Cardiac muscle cell (in vitro differentiated cells and primary cell): ENCODE measurements around the gene CPNE8. TPM values are rescaled to one million over a fixed set of nuclear protein-coding genes. Genes with fewer than 3 reads are reported as not detected.

Experiments used
- DNase-seq, 2 donors: peaks; one replicate each; pipeline versions ENCODE4 v3.0.0 to v3.0.0-alpha.2; 2010 to 2017; ENCODE audit warnings: low read depth in 1 of 2, low spot score in 1 of 2
- H3K27ac ChIP-seq: fragments of 200-600 bp; sonication (generic); 2 replicates; pipeline ENCODE4 v1.5.1; 2016
- H3K27me3 ChIP-seq: fragments of 200-600 bp; sonication (generic); 2 replicates; pipeline ENCODE4 v1.6.0; 2016; ENCODE audit warnings: control low read depth
- H3K36me3 ChIP-seq: fragments of 200-600 bp; sonication (generic); 2 replicates; pipeline ENCODE4 v1.5.1; 2016; ENCODE audit warnings: control low read depth
- H3K4me1 ChIP-seq: fragments of 200-600 bp; sonication (generic); 2 replicates; pipeline ENCODE4 v1.8.1; 2017; ENCODE audit warnings: low read depth, mild to moderate bottlenecking, mixed run types
- H3K4me3 ChIP-seq: fragments of 200-600 bp; sonication (generic); 2 replicates; pipeline ENCODE4 v1.5.1; 2016; ENCODE audit warnings: mild to moderate bottlenecking
- H3K9me3 ChIP-seq: fragments of 200-600 bp; sonication (generic); 2 replicates; pipeline ENCODE4 v1.5.1; 2017; ENCODE audit warnings: low read depth, mild to moderate bottlenecking, control low read depth
- polyA plus RNA-seq: library from polyadenylated mRNA; unstranded; fragments of >200 nt; fragmentation: Nextera tagmentation; extraction: Ambion mirVana; gene quantifications from 2 replicates; pipeline ENCODE4 v1.2.1, GENCODE V29; 2016
- total RNA-seq: library from RNA; depleted of rRNA; stranded (reverse); fragments of >200 nt; gene quantifications from 2 replicates; pipeline ENCODE4 v1.2.3, GENCODE V29; 2016
- TF ChIP-seq, protein P1 (sequence below): IDR thresholded peaks from 2 replicates; pipeline ENCODE4 v1.5.1; 2012; ENCODE audit warnings: low read depth, mild to moderate bottlenecking, low read length

CPNE8 gene
- total and polyA plus RNA-seq, 2 experiments from 2014 or later, result 0.12 to 0.60 TPM

DNA sequence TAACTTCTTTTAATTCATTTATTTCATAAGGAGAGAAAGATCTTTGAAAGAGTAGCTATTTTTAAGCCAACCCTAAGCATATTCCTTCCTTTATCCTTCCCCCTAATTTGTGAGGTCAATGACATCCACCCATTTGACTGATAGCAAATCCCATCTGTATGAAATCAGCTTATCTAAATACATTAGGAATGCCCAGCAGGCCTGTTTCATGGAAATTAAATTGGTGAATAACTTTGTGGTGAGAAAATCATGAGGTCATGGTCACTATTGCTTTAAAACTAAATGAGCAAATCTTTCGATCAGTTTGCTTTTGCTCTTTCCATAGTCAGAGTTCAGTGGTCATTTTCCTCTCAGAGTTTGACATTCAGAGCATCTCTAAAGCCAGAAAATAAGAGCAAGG is 256.6 kb downstream of the CPNE8 start:
- Histone ChIP-seq H3K27me3 (no peaks in the 10 kb centered on the region), H3K4me3 (no peak overlapping the region), H3K9me3 (no peaks in the 10 kb centered on the region), H3K27ac (no peak overlapping the region), H3K4me1 (no peaks in the 10 kb centered on the region), H3K36me3 (no peaks in the 10 kb centered on the region)
- TF ChIP-seq, protein P1, sequence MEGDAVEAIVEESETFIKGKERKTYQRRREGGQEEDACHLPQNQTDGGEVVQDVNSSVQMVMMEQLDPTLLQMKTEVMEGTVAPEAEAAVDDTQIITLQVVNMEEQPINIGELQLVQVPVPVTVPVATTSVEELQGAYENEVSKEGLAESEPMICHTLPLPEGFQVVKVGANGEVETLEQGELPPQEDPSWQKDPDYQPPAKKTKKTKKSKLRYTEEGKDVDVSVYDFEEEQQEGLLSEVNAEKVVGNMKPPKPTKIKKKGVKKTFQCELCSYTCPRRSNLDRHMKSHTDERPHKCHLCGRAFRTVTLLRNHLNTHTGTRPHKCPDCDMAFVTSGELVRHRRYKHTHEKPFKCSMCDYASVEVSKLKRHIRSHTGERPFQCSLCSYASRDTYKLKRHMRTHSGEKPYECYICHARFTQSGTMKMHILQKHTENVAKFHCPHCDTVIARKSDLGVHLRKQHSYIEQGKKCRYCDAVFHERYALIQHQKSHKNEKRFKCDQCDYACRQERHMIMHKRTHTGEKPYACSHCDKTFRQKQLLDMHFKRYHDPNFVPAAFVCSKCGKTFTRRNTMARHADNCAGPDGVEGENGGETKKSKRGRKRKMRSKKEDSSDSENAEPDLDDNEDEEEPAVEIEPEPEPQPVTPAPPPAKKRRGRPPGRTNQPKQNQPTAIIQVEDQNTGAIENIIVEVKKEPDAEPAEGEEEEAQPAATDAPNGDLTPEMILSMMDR, result no peak
- no peak for DNase-seq

DNA sequence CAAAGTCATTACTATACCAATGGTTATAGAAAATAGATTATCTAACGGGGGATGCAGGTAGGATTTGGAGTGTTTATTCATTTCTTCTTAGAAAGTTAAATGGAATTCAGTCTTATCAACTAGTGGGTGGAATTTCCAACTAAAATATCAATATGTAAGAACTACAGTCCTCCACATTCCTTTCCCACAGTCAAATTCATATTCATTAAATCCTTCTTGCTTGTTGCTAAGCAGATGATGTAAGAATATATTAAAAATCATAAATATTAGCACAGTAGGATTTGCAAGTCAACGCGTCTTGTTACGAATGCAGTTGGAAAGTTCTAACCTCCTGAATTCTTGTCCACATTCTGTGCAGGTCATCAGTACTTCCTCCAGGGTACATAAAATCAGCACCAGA is 259.2 kb downstream of the CPNE8 start:
- no peaks in the 10 kb centered on the region for H3K36me3 ChIP-seq
- no peak overlapping the region for H3K4me3 ChIP-seq
- H3K27me3 ChIP-seq, result no peaks in the 10 kb centered on the region
- no peaks in the 10 kb centered on the region for H3K9me3 ChIP-seq
- DNase-seq, result no peak
- H3K4me1 ChIP-seq, result no peaks in the 10 kb centered on the region
- H3K27ac ChIP-seq, result no peak overlapping the region
- TF ChIP-seq, protein P1, result no peak

DNA sequence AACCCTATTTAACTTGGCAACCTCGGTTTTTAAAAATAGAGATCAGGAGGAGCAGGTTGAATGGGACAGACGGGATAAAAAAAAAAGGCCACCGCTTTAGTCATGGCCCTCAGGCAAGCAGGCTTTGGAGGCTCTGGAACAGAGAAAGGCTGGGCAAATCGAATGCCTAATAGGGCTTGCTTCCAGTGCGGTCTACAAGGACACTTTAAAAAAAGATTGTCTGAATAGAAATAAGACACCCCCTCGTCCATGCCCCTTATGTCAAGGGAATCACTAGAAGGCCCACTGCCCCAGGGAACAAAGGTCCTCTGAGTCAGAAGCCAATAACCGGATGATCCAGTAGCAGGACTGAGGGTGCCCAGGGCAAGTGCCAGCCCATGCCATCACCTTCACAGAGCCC is 265.8 kb downstream of the CPNE8 start:
- DNase-seq, result no peak

DNA sequence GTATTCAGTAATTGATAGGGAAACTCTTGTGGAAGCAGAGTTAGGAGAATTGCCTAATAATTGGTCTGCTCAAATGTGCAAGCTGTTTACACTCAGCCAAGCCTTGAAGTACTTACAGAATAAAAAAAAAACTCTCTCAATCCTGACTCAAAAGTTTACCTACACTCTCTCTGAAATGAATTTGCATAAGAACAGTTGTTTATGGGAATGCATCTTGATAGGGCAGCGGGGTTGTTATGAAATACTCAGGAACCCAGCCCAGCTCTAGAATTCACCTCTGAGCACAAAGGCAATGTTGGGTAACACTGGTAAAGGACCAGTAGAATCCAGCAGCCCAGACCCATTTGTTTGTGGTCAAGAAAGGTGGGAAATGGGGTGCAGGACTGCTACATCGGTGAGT is 267.0 kb downstream of the CPNE8 start:
- no peak overlapping the region for H3K4me3 ChIP-seq
- no peak overlapping the region for H3K27ac ChIP-seq
- H3K27me3 ChIP-seq, result no peaks in the 10 kb centered on the region
- H3K36me3 ChIP-seq, result no peaks in the 10 kb centered on the region
- DNase-seq, result no peak
- TF ChIP-seq, protein P1, result no peak
- H3K9me3 ChIP-seq, result no peaks in the 10 kb centered on the region
- H3K4me1 ChIP-seq, result no peaks in the 10 kb centered on the region

More for the DNA sequence above, 265.8 kb downstream of the CPNE8 start:
- Histone ChIP-seq H3K4me3 (no peak overlapping the region), H3K27ac (no peak overlapping the region), H3K27me3 (no peaks in the 10 kb centered on the region), H3K36me3 (no peaks in the 10 kb centered on the region), H3K4me1 (no peaks in the 10 kb centered on the region), H3K9me3 (no peaks in the 10 kb centered on the region)
- TF ChIP-seq, protein P1, result no peak

DNA sequence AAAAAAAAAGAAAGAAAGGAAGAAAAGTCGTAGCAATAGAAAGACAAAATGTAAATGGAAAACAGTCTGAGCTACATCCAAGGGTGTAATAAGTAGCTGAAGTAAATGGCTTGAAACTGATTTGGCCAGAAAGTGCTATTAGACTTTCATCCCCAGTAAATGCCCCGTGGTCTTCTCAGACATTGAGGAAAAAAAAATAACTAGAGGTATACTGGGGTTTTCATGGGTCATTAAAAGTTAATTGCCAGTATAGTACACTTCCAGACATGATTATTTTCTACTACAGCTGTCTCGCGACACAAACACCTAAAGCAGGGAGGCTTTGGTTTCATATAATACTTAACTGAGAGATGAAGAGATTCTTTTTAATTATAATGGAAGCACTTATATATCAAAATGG is 271.9 kb downstream of the CPNE8 start:
- Histone ChIP-seq H3K9me3 (no peaks in the 10 kb centered on the region), H3K4me3 (no peak overlapping the region), H3K27ac (no peak overlapping the region), H3K4me1 (no peaks in the 10 kb centered on the region), H3K36me3 (no peaks in the 10 kb centered on the region), H3K27me3 (no peaks in the 10 kb centered on the region)
- TF ChIP-seq, protein P1, result no peak
- no peak for DNase-seq

DNA sequence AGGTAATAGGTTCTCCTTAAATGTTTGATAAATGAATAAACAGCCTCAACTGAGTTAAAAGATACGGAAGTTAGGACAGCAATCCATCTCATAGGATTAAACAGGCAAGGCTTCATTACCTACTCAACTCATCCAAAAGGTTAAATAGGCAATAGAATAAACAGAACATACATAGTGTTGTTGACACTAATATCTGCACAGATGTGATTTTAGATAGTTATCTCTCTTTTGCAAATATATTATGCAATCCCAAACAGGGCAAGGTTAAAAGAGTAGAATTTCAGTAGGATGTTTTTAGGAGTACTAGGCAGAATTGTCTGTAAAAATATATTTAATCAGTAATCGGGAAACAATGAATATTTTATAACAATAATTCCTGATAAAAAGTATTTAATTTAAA is 276.3 kb downstream of the CPNE8 start:
- no peak for DNase-seq
- H3K27ac ChIP-seq, result no peak overlapping the region
- no peak overlapping the region for H3K4me3 ChIP-seq
- TF ChIP-seq, protein P1, result no peak
- no peaks in the 10 kb centered on the region for H3K4me1 ChIP-seq
- no peaks in the 10 kb centered on the region for H3K36me3 ChIP-seq
- no peaks in the 10 kb centered on the region for H3K27me3 ChIP-seq
- H3K9me3 ChIP-seq, result no peaks in the 10 kb centered on the region
